ENCODE data around the gene SCN1A.
A peak's percentile ranks its signal among the peaks of the same experiment; 100 is the strongest.

SCN1A gene

DNA sequence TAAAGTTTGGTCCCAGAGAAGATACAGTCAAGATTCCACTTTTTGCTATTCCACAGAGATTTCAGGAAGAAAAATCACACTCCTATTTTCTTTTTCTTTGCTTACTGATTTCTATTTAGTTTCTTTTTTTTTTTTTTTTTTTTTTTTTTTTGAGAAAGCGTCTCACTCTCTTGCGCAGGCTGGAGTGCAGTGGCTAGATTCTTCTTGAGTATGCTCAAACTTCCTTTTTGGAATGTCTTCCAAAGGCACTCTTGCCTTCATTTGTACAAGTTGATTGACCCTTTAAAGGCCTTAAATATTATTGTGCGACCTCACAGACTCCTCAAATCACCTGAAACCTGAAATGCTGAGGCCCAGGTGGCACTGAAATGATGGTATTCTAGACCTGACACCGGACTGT lies 9.6 kb downstream of the SCN1A start:
- no peak for DNase-seq
- Mint-ChIP-seq H3K36me3 (ENCODE audit: low read depth) (no peaks in the 10 kb centered on the region), H3K4me3 (no peak overlapping the region), H3K27me3 (ENCODE audit: low read depth, poor library complexity) (no peaks in the 10 kb centered on the region), H3K4me1 (no peaks in the 10 kb centered on the region), H3K27ac (no peak overlapping the region), H3K9me3 (no peaks in the 10 kb centered on the region)
- TF ChIP-seq, protein P1, sequence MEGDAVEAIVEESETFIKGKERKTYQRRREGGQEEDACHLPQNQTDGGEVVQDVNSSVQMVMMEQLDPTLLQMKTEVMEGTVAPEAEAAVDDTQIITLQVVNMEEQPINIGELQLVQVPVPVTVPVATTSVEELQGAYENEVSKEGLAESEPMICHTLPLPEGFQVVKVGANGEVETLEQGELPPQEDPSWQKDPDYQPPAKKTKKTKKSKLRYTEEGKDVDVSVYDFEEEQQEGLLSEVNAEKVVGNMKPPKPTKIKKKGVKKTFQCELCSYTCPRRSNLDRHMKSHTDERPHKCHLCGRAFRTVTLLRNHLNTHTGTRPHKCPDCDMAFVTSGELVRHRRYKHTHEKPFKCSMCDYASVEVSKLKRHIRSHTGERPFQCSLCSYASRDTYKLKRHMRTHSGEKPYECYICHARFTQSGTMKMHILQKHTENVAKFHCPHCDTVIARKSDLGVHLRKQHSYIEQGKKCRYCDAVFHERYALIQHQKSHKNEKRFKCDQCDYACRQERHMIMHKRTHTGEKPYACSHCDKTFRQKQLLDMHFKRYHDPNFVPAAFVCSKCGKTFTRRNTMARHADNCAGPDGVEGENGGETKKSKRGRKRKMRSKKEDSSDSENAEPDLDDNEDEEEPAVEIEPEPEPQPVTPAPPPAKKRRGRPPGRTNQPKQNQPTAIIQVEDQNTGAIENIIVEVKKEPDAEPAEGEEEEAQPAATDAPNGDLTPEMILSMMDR (IDR thresholded peaks at IDR 0.05), result no peak

DNA sequence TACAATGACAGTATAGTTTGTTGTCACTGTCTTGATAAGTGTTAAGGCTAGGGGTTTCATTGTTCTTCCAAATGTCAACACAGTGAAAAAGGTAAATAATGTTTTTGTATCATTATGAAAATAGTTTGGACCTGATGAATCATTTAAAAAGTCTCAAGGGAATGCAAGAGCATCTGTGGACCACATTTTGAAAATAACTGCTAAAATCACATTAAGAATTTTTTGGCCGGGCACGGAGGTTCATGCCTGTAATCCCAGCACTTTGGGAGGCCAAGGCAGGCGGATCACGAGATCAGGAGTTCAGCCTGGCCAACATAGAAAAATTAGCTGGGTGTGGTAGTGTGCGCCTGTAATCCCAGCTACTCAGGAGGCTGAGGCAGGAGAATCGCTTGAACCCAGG lies 10.3 kb downstream of the SCN1A start:
- no peaks in the 10 kb centered on the region for H3K36me3 Mint-ChIP-seq (ENCODE audit: low read depth)
- H3K27ac Mint-ChIP-seq, result no peak overlapping the region
- H3K4me1 Mint-ChIP-seq, result no peaks in the 10 kb centered on the region
- no peak overlapping the region for H3K4me3 Mint-ChIP-seq
- no peak for DNase-seq
- H3K27me3 Mint-ChIP-seq (ENCODE audit: low read depth, poor library complexity), result no peaks in the 10 kb centered on the region
- TF ChIP-seq, protein P1 (IDR thresholded peaks at IDR 0.05), result no peak
- H3K9me3 Mint-ChIP-seq, result no peaks in the 10 kb centered on the region

DNA sequence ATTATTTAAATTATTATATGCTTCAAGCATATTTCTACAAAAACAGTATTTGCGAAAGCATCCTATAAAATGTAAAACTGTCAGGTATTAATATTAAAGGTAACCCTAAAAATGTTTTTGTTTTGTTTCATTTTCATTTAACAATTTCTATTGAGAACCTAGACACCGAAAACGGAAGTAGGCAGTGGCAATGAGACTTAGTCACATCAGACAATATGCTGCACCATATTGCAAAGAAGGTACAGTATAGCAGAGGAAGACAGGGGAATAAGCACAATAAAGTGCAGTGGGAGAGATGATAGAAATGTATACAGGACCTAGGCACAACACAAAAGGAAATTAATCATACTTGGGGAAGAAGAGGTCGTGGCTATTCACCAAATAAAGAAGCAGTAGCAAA lies 12.2 kb downstream of the SCN1A start:
- Mint-ChIP-seq H3K9me3 (peaks cover 11% of the 10 kb centered on the region), H3K36me3 (ENCODE audit: low read depth) (no peaks in the 10 kb centered on the region), H3K27ac (no peak overlapping the region), H3K27me3 (ENCODE audit: low read depth, poor library complexity) (no peaks in the 10 kb centered on the region), H3K4me1 (no peaks in the 10 kb centered on the region), H3K4me3 (no peak overlapping the region)
- TF ChIP-seq, protein P1 (IDR thresholded peaks at IDR 0.05), result no peak
- no peak for DNase-seq

DNA sequence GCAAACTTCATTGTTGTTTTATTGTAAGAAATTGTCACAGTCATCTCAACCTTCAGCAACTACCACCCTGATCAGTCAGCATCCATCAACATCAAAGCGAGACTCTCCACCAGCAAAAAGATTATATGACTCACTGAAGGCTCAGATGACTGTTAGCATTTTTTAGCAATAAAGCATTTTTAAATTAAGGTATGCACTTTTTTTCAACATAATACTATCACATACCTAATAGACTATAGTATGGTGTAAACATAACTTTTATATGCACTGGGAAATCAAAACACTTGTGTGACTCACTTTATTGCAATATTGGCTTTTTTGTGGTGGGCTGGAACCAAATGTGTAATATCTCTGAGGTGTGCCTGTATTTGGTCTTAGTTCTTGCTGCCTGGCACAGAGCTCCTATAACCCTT lies 15.6 kb downstream of the SCN1A start:
- H3K27ac Mint-ChIP-seq, result peak overlapping the region; percentile 11
- no peaks in the 10 kb centered on the region for H3K27me3 Mint-ChIP-seq (ENCODE audit: low read depth, poor library complexity)
- TF ChIP-seq, protein P1 (IDR thresholded peaks at IDR 0.05), result no peak
- H3K4me3 Mint-ChIP-seq, result no peak overlapping the region
- no peaks in the 10 kb centered on the region for H3K4me1 Mint-ChIP-seq
- no peaks in the 10 kb centered on the region for H3K36me3 Mint-ChIP-seq (ENCODE audit: low read depth)
- H3K9me3 Mint-ChIP-seq, result peaks cover 14% of the 10 kb centered on the region
- no peak for DNase-seq

DNA sequence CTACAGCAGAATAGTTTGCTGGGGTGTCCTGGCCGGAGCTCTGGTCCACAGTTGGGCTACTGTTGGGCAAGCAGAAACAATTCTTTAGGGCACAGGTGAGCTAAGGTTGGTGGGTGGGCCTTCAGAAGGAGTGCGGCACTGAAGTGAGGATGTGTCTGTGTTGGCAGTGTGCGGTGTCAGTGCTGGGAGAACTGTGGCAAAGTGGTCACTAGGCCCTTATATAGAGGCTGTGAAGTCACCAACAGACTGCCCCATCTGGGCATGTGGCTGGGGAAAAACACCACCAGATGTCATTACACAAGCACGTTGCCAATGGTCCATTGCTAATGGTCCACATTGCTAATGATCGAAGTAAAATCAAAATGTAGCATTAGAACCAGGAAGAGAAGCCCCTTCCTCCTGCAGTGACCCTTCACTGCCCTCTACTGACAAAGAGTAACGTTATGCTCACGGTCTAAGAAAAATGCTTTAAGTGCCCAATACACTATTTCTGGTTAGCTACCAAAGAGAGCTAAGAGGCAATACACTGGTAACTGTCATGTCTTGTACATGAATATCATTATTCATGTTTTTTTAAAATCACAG lies 21.3 kb downstream of the SCN1A start:
- Mint-ChIP-seq H3K4me1 (no peaks in the 10 kb centered on the region), H3K27ac (no peak overlapping the region)
- peak; percentile 12 for DNase-seq

DNA sequence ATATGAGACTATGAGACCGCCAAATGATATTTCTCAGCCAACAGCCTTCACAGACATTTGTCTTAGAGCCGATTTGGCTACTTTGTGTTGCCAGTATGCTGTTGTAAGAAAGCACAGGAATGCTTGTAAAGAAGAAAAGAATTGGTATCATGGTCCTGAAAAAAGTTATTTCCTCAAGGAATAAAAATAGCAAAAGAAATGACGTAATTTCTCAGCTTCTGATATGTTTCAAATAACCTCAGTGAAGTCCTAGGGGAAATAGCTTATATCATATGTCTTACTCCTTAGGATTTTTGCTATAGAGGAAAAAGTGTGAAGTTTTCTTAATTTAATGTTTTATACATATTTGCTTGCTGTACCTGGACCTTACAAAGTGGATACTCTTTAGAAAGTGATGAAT lies 23.0 kb downstream of the SCN1A start:
- DNase-seq, result no peak
- Mint-ChIP-seq H3K36me3 (ENCODE audit: low read depth) (no peaks in the 10 kb centered on the region), H3K27me3 (ENCODE audit: low read depth, poor library complexity) (no peaks in the 10 kb centered on the region), H3K4me3 (no peak overlapping the region), H3K27ac (no peak overlapping the region), H3K9me3 (peaks cover 8% of the 10 kb centered on the region), H3K4me1 (no peaks in the 10 kb centered on the region)
- TF ChIP-seq, protein P1 (IDR thresholded peaks at IDR 0.05), result no peak

More for the DNA sequence above, 21.3 kb downstream of the SCN1A start:
- TF ChIP-seq, protein P1 (IDR thresholded peaks at IDR 0.05), result peak; percentile 65
- Mint-ChIP-seq H3K4me3 (no peak overlapping the region), H3K27me3 (ENCODE audit: low read depth, poor library complexity) (no peaks in the 10 kb centered on the region), H3K9me3 (peaks cover 18% of the 10 kb centered on the region), H3K36me3 (ENCODE audit: low read depth) (no peaks in the 10 kb centered on the region)

All from nephron progenitor cell (in vitro differentiated cells).